ENCODE results near the gene ARFGEF3. TPM values are rescaled to one million over a fixed set of nuclear protein-coding genes. Genes with fewer than 3 reads are reported as not detected.

Gene ARFGEF3
- total and polyA plus RNA-seq, 10 of the 15 experiments (the other 5 are each of a cell fraction or from before 2014, with no cell fraction given), result under 0.01 to 0.08 (median 0.02) TPM; not detected in 1

- Histone ChIP-seq H3K4me2 (ENCODE audit: control insufficient read depth, insufficient read depth) (no peak overlapping the region), H3K9ac (ENCODE audit: control insufficient read depth, insufficient read depth, low read length) (no peak overlapping the region), H3K4me3 (no peak overlapping the region), H2AFZ (ENCODE audit: control insufficient read depth, low read depth, low read length) (no peak overlapping the region), H3K36me3 (ENCODE audit: control insufficient read depth in 2 of 2, insufficient read depth in 2 of 2, low read length in 1 of 2) (no peaks in the 10 kb centered on the region), H3K79me2 (ENCODE audit: control insufficient read depth, insufficient read depth, low read length) (no peaks in the 10 kb centered on the region), H3K27me3 (replicated peaks in 1 of 2; ENCODE audit: control insufficient read depth in 2 of 2, insufficient read depth in 2 of 2, low read length in 1 of 2) (peaks cover 0 to 5% of the 10 kb centered on the region in 2 experiments; a peak in 3 of 4 replicates), H3K27ac (ENCODE audit: control insufficient read depth, insufficient read depth) (no peak overlapping the region), H3K4me1 (ENCODE audit: control insufficient read depth, insufficient read depth, low read length) (no peaks in the 10 kb centered on the region), H4K20me1 (ENCODE audit: control insufficient read depth, insufficient read depth) (no peaks in the 10 kb centered on the region), H3K9me3 (replicated peaks; ENCODE audit: control insufficient read depth, insufficient read depth, low read length) (no peaks in the 10 kb centered on the region)
- ChIA-PET RAD21 (ENCODE audit: unreplicated experiment) (no interaction called here), CTCF (no interaction called here), POLR2A (no interaction called here), SMC1A (ENCODE audit: uncharacterized antibody, unreplicated experiment) (no interaction called here)
- DNase-seq (ENCODE audit: low read depth, low spot score) (no peak), FAIRE-seq (no peak), ATAC-seq (no peak)
- no TSS peak for BruUV-seq (replicated peaks)
- intact Hi-C loops (cut with micrococcal nuclease; ENCODE audit: unreplicated experiment) (no loop called here), in situ Hi-C loops (cut with MboI) (no loop called here)
- 20% methylated on average over 2 of the region's 2 CpGs for WGBS (ENCODE audit: insufficient coverage, insufficient replicate concordance, low lambda C conversion rate, missing lambda C conversion rate)
- TF ChIP-seq JUND (IDR thresholded peaks at IDR 0.05; ENCODE audit: low read depth, low read length), result no peak
- TF ChIP-seq, protein P1, sequence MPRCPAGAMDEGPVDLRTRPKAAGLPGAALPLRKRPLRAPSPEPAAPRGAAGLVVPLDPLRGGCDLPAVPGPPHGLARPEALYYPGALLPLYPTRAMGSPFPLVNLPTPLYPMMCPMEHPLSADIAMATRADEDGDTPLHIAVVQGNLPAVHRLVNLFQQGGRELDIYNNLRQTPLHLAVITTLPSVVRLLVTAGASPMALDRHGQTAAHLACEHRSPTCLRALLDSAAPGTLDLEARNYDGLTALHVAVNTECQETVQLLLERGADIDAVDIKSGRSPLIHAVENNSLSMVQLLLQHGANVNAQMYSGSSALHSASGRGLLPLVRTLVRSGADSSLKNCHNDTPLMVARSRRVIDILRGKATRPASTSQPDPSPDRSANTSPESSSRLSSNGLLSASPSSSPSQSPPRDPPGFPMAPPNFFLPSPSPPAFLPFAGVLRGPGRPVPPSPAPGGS (IDR thresholded peaks at IDR 0.05; ENCODE audit: borderline replicate concordance, insufficient read depth, low read depth, low read length, poor library complexity, severe bottlenecking), result no peak
- no peak for TF ChIP-seq FOXK2 (IDR thresholded peaks at IDR 0.05)
- TF ChIP-seq KLF5 (IDR thresholded peaks at IDR 0.05; ENCODE audit: partially characterized antibody), result no peak
- no peak for TF ChIP-seq NBN (IDR thresholded peaks at IDR 0.05)
- TF ChIP-seq POLR2AphosphoS5 (IDR thresholded peaks at IDR 0.05; ENCODE audit: low read length), result no peak
- no peak for TF ChIP-seq JUNB (IDR thresholded peaks at IDR 0.05)
- TF ChIP-seq ZBTB33 (IDR thresholded peaks at IDR 0.05), result no peak
- no peak for TF ChIP-seq STAT1 (conservative IDR thresholded peaks at IDR 0.05)
- TF ChIP-seq ZNF687 (IDR thresholded peaks at IDR 0.05), result no peak
- TF ChIP-seq, protein P2, sequence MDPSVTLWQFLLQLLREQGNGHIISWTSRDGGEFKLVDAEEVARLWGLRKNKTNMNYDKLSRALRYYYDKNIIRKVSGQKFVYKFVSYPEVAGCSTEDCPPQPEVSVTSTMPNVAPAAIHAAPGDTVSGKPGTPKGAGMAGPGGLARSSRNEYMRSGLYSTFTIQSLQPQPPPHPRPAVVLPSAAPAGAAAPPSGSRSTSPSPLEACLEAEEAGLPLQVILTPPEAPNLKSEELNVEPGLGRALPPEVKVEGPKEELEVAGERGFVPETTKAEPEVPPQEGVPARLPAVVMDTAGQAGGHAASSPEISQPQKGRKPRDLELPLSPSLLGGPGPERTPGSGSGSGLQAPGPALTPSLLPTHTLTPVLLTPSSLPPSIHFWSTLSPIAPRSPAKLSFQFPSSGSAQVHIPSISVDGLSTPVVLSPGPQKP (IDR thresholded peaks at IDR 0.05; ENCODE audit: low read depth, low read length), result no peak
- no peak for TF ChIP-seq NFYA (IDR thresholded peaks at IDR 0.05; ENCODE audit: borderline replicate concordance, low read depth, low read length)
- no peak for TF ChIP-seq IKZF2 (IDR thresholded peaks at IDR 0.05)
- TF ChIP-seq TCF7 (IDR thresholded peaks at IDR 0.05; ENCODE audit: borderline replicate concordance), result no peak
- no peak for TF ChIP-seq DPF2 (IDR thresholded peaks at IDR 0.05)
- no peak for TF ChIP-seq EP300 (IDR thresholded peaks at IDR 0.05; ENCODE audit: borderline replicate concordance in 1 of 2, control insufficient read depth in 1 of 2, low read depth in 2 of 2, low read length in 2 of 2)
Measured at GRCh38 chr6:138203315-138203714, 41.6 kb downstream of the ARFGEF3 start.

All from GM12878 (cell line).